Measurements from ENCODE around the gene SLC37A3. TPM values are rescaled to one million over a fixed set of nuclear protein-coding genes. Genes with fewer than 3 reads are reported as not detected.

SLC37A3 gene
- total RNA-seq, 2 experiments from 2014 or later = 8.0 to 10.0 TPM

DNA sequence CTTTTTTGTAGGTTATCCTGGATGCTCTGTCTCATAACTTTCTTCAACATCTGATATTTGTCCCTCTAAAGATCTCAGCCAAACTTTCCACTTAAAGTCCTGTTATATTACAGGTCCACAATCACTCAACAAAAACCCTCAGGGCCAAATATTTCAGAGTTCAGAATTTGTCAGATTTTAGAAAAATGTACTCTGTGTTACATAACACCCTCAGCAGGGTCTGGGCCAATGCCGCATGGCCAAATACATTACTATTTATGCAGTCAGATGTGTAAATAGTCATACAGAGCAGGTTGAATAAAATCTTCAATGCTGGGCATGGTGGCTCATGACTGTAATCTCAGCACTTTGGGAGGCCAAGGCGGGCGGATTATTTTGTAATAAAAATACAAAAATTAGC, 17.0 kb upstream of the SLC37A3 start:
- H3K9me3 ChIP-seq (ENCODE audit: low read length) = no peaks in the 10 kb centered on the region
- no peak for DNase-seq (ENCODE audit: low spot score)
- H4K20me1 ChIP-seq (ENCODE audit: insufficient read depth, low read length) = no peaks in the 10 kb centered on the region
- no peaks in the 10 kb centered on the region for H3K9me2 ChIP-seq (ENCODE audit: insufficient read depth, low read length)
- TF ChIP-seq EZH2phosphoT487 (IDR thresholded peaks at IDR 0.05; ENCODE audit: borderline replicate concordance, low read depth, low read length) (no peak), CTCF (conservative IDR thresholded peaks at IDR 0.05; ENCODE audit: low read length) (no peak)
- no peak overlapping the region for H3K27ac ChIP-seq (ENCODE audit: low read depth, low read length, poor library complexity, severe bottlenecking)
- ChIA-PET CTCF (ENCODE audit: unreplicated experiment) (no interaction called here), POLR2A (no interaction called here)
- H3K36me3 ChIP-seq (ENCODE audit: insufficient read depth, low read length) = no peaks in the 10 kb centered on the region
- H3K4me1 ChIP-seq (ENCODE audit: insufficient read depth, low read length, poor library complexity, severe bottlenecking) = no peaks in the 10 kb centered on the region
- no peak overlapping the region for H2AFZ ChIP-seq (ENCODE audit: low read length)
- no peak overlapping the region for H3K4me2 ChIP-seq (ENCODE audit: low read length)
- no TSS peak for BruUV-seq (replicated peaks)
- no peak overlapping the region for H3K4me3 ChIP-seq (ENCODE audit: low read depth, low read length, poor library complexity, severe bottlenecking)
- H3K79me2 ChIP-seq (ENCODE audit: insufficient read depth, low read depth, low read length) = no peaks in the 10 kb centered on the region
- intact Hi-C loops (cut with micrococcal nuclease; ENCODE audit: unreplicated experiment) = no loop called here

- ChIA-PET POLR2A (no interaction called here), CTCF (ENCODE audit: unreplicated experiment) (no interaction called here)
- Histone ChIP-seq H3K4me2 (ENCODE audit: low read length) (no peak overlapping the region; the same call in 1 of the 2 replicates), H3K36me3 (ENCODE audit: insufficient read depth, low read length) (no peaks in the 10 kb centered on the region), H3K79me2 (ENCODE audit: insufficient read depth, low read depth, low read length) (no peaks in the 10 kb centered on the region), H3K27ac (ENCODE audit: low read depth, low read length, poor library complexity, severe bottlenecking) (no peak overlapping the region), H3K9me3 (ENCODE audit: low read length) (no peaks in the 10 kb centered on the region), H2AFZ (ENCODE audit: low read length) (no peak overlapping the region), H4K20me1 (ENCODE audit: insufficient read depth, low read length) (no peaks in the 10 kb centered on the region), H3K9me2 (ENCODE audit: insufficient read depth, low read length) (no peaks in the 10 kb centered on the region), H3K4me1 (ENCODE audit: insufficient read depth, low read length, poor library complexity, severe bottlenecking) (no peaks in the 10 kb centered on the region), H3K4me3 (ENCODE audit: low read depth, low read length, poor library complexity, severe bottlenecking) (no peak overlapping the region)
- BruUV-seq (replicated peaks) = no TSS peak
- TF ChIP-seq CTCF (conservative IDR thresholded peaks at IDR 0.05; ENCODE audit: low read length) (no peak), EZH2phosphoT487 (IDR thresholded peaks at IDR 0.05; ENCODE audit: borderline replicate concordance, low read depth, low read length) (no peak)
- intact Hi-C loops (cut with micrococcal nuclease; ENCODE audit: unreplicated experiment) = no loop called here
- DNase-seq (ENCODE audit: low spot score) = no peak
These were observed 6.3 kb upstream of the SLC37A3 start for GRCh38 chr7:140404565-140405065.

GRCh38 chr7:140403878-140404564, 5.7 kb upstream of the SLC37A3 start, which contains the start of gene RAB19:
Gene RAB19, plus strand, starts transcription at chr7:140404058. Its CDS starts 3,589 bp downstream, at chr7:140407647.
- CTCF ChIA-PET (ENCODE audit: unreplicated experiment) = no interaction called here
- no peak within 1 kb of the TSS for H3K27ac ChIP-seq (ENCODE audit: low read depth, low read length, poor library complexity, severe bottlenecking)
- peak within 1 kb of the TSS; percentile 27; the same call in 1 of the 2 replicates for H3K4me2 ChIP-seq (ENCODE audit: low read length)

More at GRCh38 chr7:140403878-140404564, 5.7 kb upstream of the SLC37A3 start, which contains the start of gene RAB19:
- Histone ChIP-seq H4K20me1 (ENCODE audit: insufficient read depth, low read length) (no peaks in the 10 kb centered on the region), H2AFZ (ENCODE audit: low read length) (no peak within 1 kb of the TSS), H3K9me2 (ENCODE audit: insufficient read depth, low read length) (no peaks in the 10 kb centered on the region), H3K4me3 (ENCODE audit: low read depth, low read length, poor library complexity, severe bottlenecking) (no peak within 1 kb of the TSS), H3K79me2 (ENCODE audit: insufficient read depth, low read depth, low read length) (no peaks in the 10 kb centered on the region), H3K9me3 (ENCODE audit: low read length) (no peaks in the 10 kb centered on the region), H3K4me1 (ENCODE audit: insufficient read depth, low read length, poor library complexity, severe bottlenecking) (no peaks in the 10 kb centered on the region), H3K36me3 (ENCODE audit: insufficient read depth, low read length) (no peaks in the 10 kb centered on the region)
- no peak for DNase-seq (ENCODE audit: low spot score)
- intact Hi-C loops (cut with micrococcal nuclease; ENCODE audit: unreplicated experiment) = no loop called here
- no TSS peak for BruUV-seq (replicated peaks)
- POLR2A ChIA-PET = no interaction called here
- TF ChIP-seq CTCF (conservative IDR thresholded peaks at IDR 0.05; ENCODE audit: low read length) (no peak), EZH2phosphoT487 (IDR thresholded peaks at IDR 0.05; ENCODE audit: borderline replicate concordance, low read depth, low read length) (no peak)
